ENCODE results near the gene CAMTA1. TPM values are rescaled to one million over a fixed set of nuclear protein-coding genes. Genes with fewer than 3 reads are reported as not detected.

Gene CAMTA1
- polyA plus RNA-seq, 1 experiment: 23.1 TPM

GRCh38 chr1:7698641-7699040 lies 913.4 kb downstream of the CAMTA1 start:
- TF ChIP-seq CTCF (IDR thresholded peaks at IDR 0.05; ENCODE audit: insufficient read depth, low read depth, low read length): no peak
- H3K4me3 ChIP-seq (ENCODE audit: low read depth, low read length): no peak overlapping the region
- CTCF ChIA-PET: interaction anchor here (1.3 to 2.3 kb wide), 2 partner anchors 31 to 54 kb away, joined by 3 to 6 read pairs; no protein-coding TSS in a partner anchor
- no peaks in the 10 kb centered on the region for H3K36me3 ChIP-seq (ENCODE audit: control insufficient read depth, insufficient read depth, low read length)
- POLR2A ChIA-PET: interaction anchor here (0.6 kb wide), 1 partner anchor 682 kb away, joined by 4 read pairs; no protein-coding TSS in a partner anchor
- DNase-seq (ENCODE audit: low read depth): no peak
- H3K27me3 ChIP-seq (ENCODE audit: control insufficient read depth, insufficient read depth, low read length): peaks cover 17% of the 10 kb centered on the region

GRCh38 chr1:7702365-7702764 lies 917.1 kb downstream of the CAMTA1 start:
- H3K36me3 ChIP-seq (ENCODE audit: control insufficient read depth, insufficient read depth, low read length): no peaks in the 10 kb centered on the region
- no peak for TF ChIP-seq CTCF (IDR thresholded peaks at IDR 0.05; ENCODE audit: insufficient read depth, low read depth, low read length)
- DNase-seq (ENCODE audit: low read depth): no peak
- POLR2A ChIA-PET: interaction anchor here (0.7 kb wide), 1 partner anchor 20 kb away, joined by 18 read pairs; no protein-coding TSS in a partner anchor
- H3K27me3 ChIP-seq (ENCODE audit: control insufficient read depth, insufficient read depth, low read length): peaks cover 26% of the 10 kb centered on the region
- CTCF ChIA-PET: interaction anchor here (3.7 kb wide), 1 partner anchor 34 kb away, joined by 23 read pairs; no protein-coding TSS in a partner anchor
- no peak overlapping the region for H3K4me3 ChIP-seq (ENCODE audit: low read depth, low read length)

GRCh38 chr1:7703321-7704213 lies 918.3 kb downstream of the CAMTA1 start:
- DNase-seq (ENCODE audit: low read depth): no peak
- H3K36me3 ChIP-seq (ENCODE audit: control insufficient read depth, insufficient read depth, low read length): no peaks in the 10 kb centered on the region
- H3K27me3 ChIP-seq (ENCODE audit: control insufficient read depth, insufficient read depth, low read length): peaks cover 26% of the 10 kb centered on the region
- H3K4me3 ChIP-seq (ENCODE audit: low read depth, low read length): no peak overlapping the region
- TF ChIP-seq CTCF (IDR thresholded peaks at IDR 0.05; ENCODE audit: insufficient read depth, low read depth, low read length): no peak
- CTCF ChIA-PET: interaction anchor here (3.7 kb wide), 1 partner anchor 35 kb away, joined by 23 read pairs; no protein-coding TSS in a partner anchor
- POLR2A ChIA-PET: interaction anchor here (0.6 to 0.7 kb wide), 2 partner anchors 21 to 35 kb away, joined by 3 to 18 read pairs; no protein-coding TSS in a partner anchor

- peak; percentile 11 for DNase-seq (ENCODE audit: low read depth)
- H3K4me3 ChIP-seq (ENCODE audit: low read depth, low read length): peak overlapping the region; percentile 23
- ChIA-PET POLR2A (interaction anchor here (0.6 kb wide), 2 partner anchors 36 to 311 kb away, joined by 3 read pairs; no protein-coding TSS in a partner anchor), CTCF (interaction anchor here (0.9 to 3.7 kb wide), 2 partner anchors 18 to 36 kb away, joined by 3 to 23 read pairs; no protein-coding TSS in a partner anchor)
- TF ChIP-seq CTCF (IDR thresholded peaks at IDR 0.05; ENCODE audit: insufficient read depth, low read depth, low read length): no peak
- no peaks in the 10 kb centered on the region for H3K36me3 ChIP-seq (ENCODE audit: control insufficient read depth, insufficient read depth, low read length)
- peaks cover 26% of the 10 kb centered on the region for H3K27me3 ChIP-seq (ENCODE audit: control insufficient read depth, insufficient read depth, low read length)
These were observed 919.2 kb downstream of the CAMTA1 start for GRCh38 chr1:7704214-7705047.
